GM12878 (cell line): ENCODE measurements around the gene ALKBH2. TPM values are rescaled to one million over a fixed set of nuclear protein-coding genes. Genes with fewer than 3 reads are reported as not detected.
A peak's percentile ranks its signal among the peaks of the same experiment; 100 is the strongest.

ENCODE experiments used
- BACH1 ChIP-seq: fragments of 450-650 bp; IDR thresholded peaks from 2 replicates; pipeline ENCODE4 v1.6.1; 2017; ENCODE audit warnings: mild to moderate bottlenecking, borderline replicate concordance
- EED ChIP-seq: sonication (generic); IDR thresholded peaks from 2 replicates; pipeline ENCODE4 v1.6.1; 2016; ENCODE audit warnings: antibody characterized with exemption, low read depth
- FOS ChIP-seq: IDR thresholded peaks from 3 replicates; pipeline ENCODE4 v1.6.1; 2011; ENCODE audit warnings: borderline replicate concordance; ENCODE audit not compliant: insufficient read length; ENCODE audit errors: extremely low read depth
- MTA3 ChIP-seq: IDR thresholded peaks from 2 replicates; pipeline ENCODE4 v1.6.1; 2012; ENCODE audit warnings: low read length, inconsistent platforms, borderline replicate concordance
- POLR2A ChIP-seq: IDR thresholded peaks from 2 replicates; pipeline ENCODE4 v1.6.1; 2011; ENCODE audit warnings: low read depth, mild to moderate bottlenecking, low read length
- RB1 ChIP-seq: fragments of 450-650 bp; formaldehyde crosslinking; IDR thresholded peaks from 2 replicates; pipeline ENCODE4 v1.6.1; 2017; ENCODE audit warnings: mild to moderate bottlenecking, borderline replicate concordance
- SPI1 ChIP-seq: IDR thresholded peaks from 2 replicates; pipeline ENCODE4 v1.6.1; 2011; ENCODE audit warnings: low read depth, mild to moderate bottlenecking, low read length, moderate library complexity, borderline replicate concordance; ENCODE audit not compliant: insufficient read depth
- STAT1 ChIP-seq: fragments of 450-650 bp; conservative IDR thresholded peaks from 2 replicates; pipeline ENCODE4 v1.6.1; 2014; ENCODE audit warnings: antibody characterized with exemption, mild to moderate bottlenecking
- TCF12 ChIP-seq: IDR thresholded peaks from 2 replicates; pipeline ENCODE4 v1.6.1; 2011; ENCODE audit warnings: low read depth, mild to moderate bottlenecking, low read length
- TCF3 ChIP-seq: IDR thresholded peaks from 2 replicates; pipeline ENCODE4 v1.6.1; 2012; ENCODE audit warnings: low read depth, mild to moderate bottlenecking, low read length, borderline replicate concordance; ENCODE audit not compliant: insufficient read depth
- YBX1 ChIP-seq: fragments of 450-650 bp; IDR thresholded peaks from 2 replicates; pipeline ENCODE4 v1.6.1; 2016; ENCODE audit warnings: antibody characterized with exemption
- polyA plus RNA-seq, 11 experiments: library from polyadenylated mRNA; depleted of rRNA in 4 of 11; unstranded in 6 of 11; stranded (reverse) in 5 of 11; fragments of >200 nt; fragmentation: Nextera tagmentation in 4 of 11; fragmentation: Illumina TruSeq in 1 of 11; extraction: Ambion mirVana in 4 of 11; extraction: Trizol in 1 of 11; gene quantifications; 1 replicate in 1 of 11; 2 replicates in 10 of 11; pipeline versions ENCODE4 v1.2.1 to v1.2.3, GENCODE V29; 2011 to 2016; ENCODE audit warnings: inconsistent platforms in 2 of 11, missing spikeins in 2 of 11, low read depth in 1 of 11
- total RNA-seq, 4 experiments: library from RNA; depleted of rRNA in 3 of 4; stranded (reverse); fragments of >200 nt in 3 of 4; fragmentation: Illumina TruSeq in 1 of 4; extraction: Trizol in 1 of 4; gene quantifications; 2 replicates each; pipeline versions ENCODE4 v1.2.1 to v1.2.3, GENCODE V29; 2013 to 2021
- TF ChIP-seq, protein P1 (sequence below): IDR thresholded peaks from 2 replicates; pipeline ENCODE4 v1.6.1; 2012; ENCODE audit warnings: low read length, inconsistent platforms
- TF ChIP-seq, protein P2 (sequence below): fragments of 450-650 bp; IDR thresholded peaks from 2 replicates; pipeline ENCODE4 v1.6.1; 2017; ENCODE audit warnings: mild to moderate bottlenecking, moderate library complexity
- TF ChIP-seq, protein P3 (sequence below): IDR thresholded peaks from 2 replicates; pipeline ENCODE4 v1.6.1; 2011; ENCODE audit warnings: low read depth, mild to moderate bottlenecking, low read length, moderate library complexity, borderline replicate concordance; ENCODE audit errors: extremely low read depth
- TF ChIP-seq, protein P4 (sequence below): fragments of 450-650 bp; IDR thresholded peaks from 2 replicates; pipeline ENCODE4 v1.6.1; 2016; ENCODE audit warnings: mild to moderate bottlenecking, moderate library complexity, borderline replicate concordance
- TF ChIP-seq, protein P5 (sequence below): IDR thresholded peaks from 2 replicates; pipeline ENCODE4 v1.6.1; 2011; ENCODE audit warnings: low read depth, low read length, improper control_type of control experiment, borderline replicate concordance

Gene ALKBH2
- total and polyA plus RNA-seq, 10 of the 15 experiments (the other 5 are each of a cell fraction or from before 2014, with no cell fraction given), result 5.6 to 40.3 (median 31.2) TPM

DNA sequence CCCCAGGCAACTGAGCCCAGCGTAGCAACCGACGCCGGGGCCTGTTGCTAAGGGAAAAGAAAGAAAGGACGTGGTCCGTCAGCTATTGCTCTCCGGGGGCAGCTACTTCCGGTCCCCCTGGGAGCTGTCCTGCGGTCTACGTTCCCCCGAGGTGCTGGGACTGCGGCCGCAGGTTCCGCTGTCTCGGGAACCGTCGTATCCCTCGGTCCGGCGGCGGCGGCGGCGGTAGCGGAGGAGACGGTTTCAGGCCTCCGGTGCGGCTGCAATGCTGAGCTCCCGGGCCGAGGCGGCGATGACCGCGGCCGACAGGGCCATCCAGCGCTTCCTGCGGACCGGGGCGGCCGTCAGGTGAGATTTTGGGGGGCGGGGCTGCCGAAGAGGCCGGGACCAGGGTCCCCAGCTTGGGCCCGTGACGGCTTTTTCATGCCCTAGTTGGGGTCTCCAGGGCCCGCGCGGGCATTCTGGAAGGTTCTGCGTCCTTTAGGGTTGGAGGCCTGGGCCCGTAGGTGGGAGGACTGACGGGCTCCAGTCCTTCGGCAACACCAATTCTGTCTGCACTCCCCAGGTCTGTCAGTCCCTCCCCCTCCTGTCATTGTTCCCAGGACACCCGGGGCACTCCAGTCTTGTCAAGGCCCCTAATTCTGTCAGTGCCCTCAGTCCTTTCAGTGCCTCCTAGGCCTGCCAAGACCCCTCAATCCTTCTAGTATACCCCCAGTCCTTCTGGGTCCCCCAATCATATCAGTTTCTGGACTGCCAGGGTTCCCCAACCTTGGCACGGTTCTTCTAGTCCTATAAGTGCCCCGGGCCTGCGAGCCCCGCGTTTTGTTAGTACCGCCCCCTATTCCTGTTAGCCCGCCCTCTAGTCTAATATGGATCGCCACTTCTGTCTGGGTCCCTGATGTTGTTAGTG lies 40.6 kb downstream of the ALKBH2 start, which contains the start of gene USP30 (continued):
- TF ChIP-seq, protein P1, sequence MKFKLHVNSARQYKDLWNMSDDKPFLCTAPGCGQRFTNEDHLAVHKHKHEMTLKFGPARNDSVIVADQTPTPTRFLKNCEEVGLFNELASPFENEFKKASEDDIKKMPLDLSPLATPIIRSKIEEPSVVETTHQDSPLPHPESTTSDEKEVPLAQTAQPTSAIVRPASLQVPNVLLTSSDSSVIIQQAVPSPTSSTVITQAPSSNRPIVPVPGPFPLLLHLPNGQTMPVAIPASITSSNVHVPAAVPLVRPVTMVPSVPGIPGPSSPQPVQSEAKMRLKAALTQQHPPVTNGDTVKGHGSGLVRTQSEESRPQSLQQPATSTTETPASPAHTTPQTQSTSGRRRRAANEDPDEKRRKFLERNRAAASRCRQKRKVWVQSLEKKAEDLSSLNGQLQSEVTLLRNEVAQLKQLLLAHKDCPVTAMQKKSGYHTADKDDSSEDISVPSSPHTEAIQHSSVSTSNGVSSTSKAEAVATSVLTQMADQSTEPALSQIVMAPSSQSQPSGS, result no peak
- TF ChIP-seq, protein P2, sequence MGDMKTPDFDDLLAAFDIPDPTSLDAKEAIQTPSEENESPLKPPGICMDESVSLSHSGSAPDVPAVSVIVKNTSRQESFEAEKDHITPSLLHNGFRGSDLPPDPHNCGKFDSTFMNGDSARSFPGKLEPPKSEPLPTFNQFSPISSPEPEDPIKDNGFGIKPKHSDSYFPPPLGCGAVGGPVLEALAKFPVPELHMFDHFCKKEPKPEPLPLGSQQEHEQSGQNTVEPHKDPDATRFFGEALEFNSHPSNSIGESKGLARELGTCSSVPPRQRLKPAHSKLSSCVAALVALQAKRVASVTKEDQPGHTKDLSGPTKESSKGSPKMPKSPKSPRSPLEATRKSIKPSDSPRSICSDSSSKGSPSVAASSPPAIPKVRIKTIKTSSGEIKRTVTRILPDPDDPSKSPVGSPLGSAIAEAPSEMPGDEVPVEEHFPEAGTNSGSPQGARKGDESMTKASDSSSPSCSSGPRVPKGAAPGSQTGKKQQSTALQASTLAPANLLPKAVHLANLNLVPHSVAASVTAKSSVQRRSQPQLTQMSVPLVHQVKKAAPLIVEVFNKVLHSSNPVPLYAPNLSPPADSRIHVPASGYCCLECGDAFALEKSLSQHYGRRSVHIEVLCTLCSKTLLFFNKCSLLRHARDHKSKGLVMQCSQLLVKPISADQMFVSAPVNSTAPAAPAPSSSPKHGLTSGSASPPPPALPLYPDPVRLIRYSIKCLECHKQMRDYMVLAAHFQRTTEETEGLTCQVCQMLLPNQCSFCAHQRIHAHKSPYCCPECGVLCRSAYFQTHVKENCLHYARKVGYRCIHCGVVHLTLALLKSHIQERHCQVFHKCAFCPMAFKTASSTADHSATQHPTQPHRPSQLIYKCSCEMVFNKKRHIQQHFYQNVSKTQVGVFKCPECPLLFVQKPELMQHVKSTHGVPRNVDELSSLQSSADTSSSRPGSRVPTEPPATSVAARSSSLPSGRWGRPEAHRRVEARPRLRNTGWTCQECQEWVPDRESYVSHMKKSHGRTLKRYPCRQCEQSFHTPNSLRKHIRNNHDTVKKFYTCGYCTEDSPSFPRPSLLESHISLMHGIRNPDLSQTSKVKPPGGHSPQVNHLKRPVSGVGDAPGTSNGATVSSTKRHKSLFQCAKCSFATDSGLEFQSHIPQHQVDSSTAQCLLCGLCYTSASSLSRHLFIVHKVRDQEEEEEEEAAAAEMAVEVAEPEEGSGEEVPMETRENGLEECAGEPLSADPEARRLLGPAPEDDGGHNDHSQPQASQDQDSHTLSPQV, result no peak
- TF ChIP-seq YBX1 (no peak), EED (peak; percentile 79), POLR2A (peak; percentile 53; the same call in 1 of the 2 replicates), FOS (no peak), STAT1 (peak; percentile 100), TCF3 (peak; percentile 74; the same call in 1 of the 2 replicates), BACH1 (peak; percentile 75), MTA3 (no peak; the same call in 1 of the 2 replicates), TCF12 (peak; percentile 72), RB1 (peak; percentile 97; the same call in 1 of the 2 replicates), SPI1 (no peak)
- TF ChIP-seq, protein P3, sequence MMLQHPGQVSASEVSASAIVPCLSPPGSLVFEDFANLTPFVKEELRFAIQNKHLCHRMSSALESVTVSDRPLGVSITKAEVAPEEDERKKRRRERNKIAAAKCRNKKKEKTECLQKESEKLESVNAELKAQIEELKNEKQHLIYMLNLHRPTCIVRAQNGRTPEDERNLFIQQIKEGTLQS, result no peak
- TF ChIP-seq, protein P4, sequence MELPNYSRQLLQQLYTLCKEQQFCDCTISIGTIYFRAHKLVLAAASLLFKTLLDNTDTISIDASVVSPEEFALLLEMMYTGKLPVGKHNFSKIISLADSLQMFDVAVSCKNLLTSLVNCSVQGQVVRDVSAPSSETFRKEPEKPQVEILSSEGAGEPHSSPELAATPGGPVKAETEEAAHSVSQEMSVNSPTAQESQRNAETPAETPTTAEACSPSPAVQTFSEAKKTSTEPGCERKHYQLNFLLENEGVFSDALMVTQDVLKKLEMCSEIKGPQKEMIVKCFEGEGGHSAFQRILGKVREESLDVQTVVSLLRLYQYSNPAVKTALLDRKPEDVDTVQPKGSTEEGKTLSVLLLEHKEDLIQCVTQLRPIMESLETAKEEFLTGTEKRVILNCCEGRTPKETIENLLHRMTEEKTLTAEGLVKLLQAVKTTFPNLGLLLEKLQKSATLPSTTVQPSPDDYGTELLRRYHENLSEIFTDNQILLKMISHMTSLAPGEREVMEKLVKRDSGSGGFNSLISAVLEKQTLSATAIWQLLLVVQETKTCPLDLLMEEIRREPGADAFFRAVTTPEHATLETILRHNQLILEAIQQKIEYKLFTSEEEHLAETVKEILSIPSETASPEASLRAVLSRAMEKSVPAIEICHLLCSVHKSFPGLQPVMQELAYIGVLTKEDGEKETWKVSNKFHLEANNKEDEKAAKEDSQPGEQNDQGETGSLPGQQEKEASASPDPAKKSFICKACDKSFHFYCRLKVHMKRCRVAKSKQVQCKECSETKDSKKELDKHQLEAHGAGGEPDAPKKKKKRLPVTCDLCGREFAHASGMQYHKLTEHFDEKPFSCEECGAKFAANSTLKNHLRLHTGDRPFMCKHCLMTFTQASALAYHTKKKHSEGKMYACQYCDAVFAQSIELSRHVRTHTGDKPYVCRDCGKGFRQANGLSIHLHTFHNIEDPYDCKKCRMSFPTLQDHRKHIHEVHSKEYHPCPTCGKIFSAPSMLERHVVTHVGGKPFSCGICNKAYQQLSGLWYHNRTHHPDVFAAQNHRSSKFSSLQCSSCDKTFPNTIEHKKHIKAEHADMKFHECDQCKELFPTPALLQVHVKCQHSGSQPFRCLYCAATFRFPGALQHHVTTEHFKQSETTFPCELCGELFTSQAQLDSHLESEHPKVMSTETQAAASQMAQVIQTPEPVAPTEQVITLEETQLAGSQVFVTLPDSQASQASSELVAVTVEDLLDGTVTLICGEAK, result peak; percentile 100
- TF ChIP-seq, protein P5, sequence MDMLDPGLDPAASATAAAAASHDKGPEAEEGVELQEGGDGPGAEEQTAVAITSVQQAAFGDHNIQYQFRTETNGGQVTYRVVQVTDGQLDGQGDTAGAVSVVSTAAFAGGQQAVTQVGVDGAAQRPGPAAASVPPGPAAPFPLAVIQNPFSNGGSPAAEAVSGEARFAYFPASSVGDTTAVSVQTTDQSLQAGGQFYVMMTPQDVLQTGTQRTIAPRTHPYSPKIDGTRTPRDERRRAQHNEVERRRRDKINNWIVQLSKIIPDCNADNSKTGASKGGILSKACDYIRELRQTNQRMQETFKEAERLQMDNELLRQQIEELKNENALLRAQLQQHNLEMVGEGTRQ, result no peak
